GM12878 (cell line): Measurements from ENCODE around the gene UBTF. TPM values are rescaled to one million over a fixed set of nuclear protein-coding genes. Genes with fewer than 3 reads are reported as not detected.

Source experiments
- ASH2L ChIP-seq: fragments of 300-600, 200-600 bp; sonication (generic); IDR thresholded peaks from 2 replicates; pipeline ENCODE4 v1.6.1; 2017; ENCODE audit warnings: low read depth, mild to moderate bottlenecking, borderline replicate concordance
- MYC ChIP-seq: IDR thresholded peaks from 2 replicates; pipeline ENCODE4 v1.6.1; 2011; ENCODE audit warnings: mild to moderate bottlenecking, low read length, moderate library complexity, inconsistent platforms; ENCODE audit not compliant: insufficient read depth, insufficient replicate concordance, insufficient read length, severe bottlenecking
- PRDM15 ChIP-seq: fragments of 450-650 bp; formaldehyde crosslinking; IDR thresholded peaks from 2 replicates; pipeline ENCODE4 v1.4.0; 2020; ENCODE audit warnings: mild to moderate bottlenecking, moderate library complexity
- SMARCA5 ChIP-seq: fragments of 450-650 bp; IDR thresholded peaks from 2 replicates; pipeline ENCODE4 v1.6.1; 2017; ENCODE audit warnings: mild to moderate bottlenecking
- SRF ChIP-seq, 2 experiments: IDR thresholded peaks; 2 replicates each; pipeline ENCODE4 v1.6.1; 2011; ENCODE audit warnings: low read depth in 2 of 2, low read length in 2 of 2, mild to moderate bottlenecking in 1 of 2, moderate library complexity in 1 of 2
- ZNF217 ChIP-seq: fragments of 450-650 bp; IDR thresholded peaks from 2 replicates; pipeline ENCODE4 v1.6.1; 2017; ENCODE audit warnings: antibody characterized with exemption, mild to moderate bottlenecking
- polyA plus RNA-seq, 11 experiments: library from polyadenylated mRNA; depleted of rRNA in 4 of 11; unstranded in 6 of 11; stranded (reverse) in 5 of 11; fragments of >200 nt; fragmentation: Nextera tagmentation in 4 of 11; fragmentation: Illumina TruSeq in 1 of 11; extraction: Ambion mirVana in 4 of 11; extraction: Trizol in 1 of 11; gene quantifications; 1 replicate in 1 of 11; 2 replicates in 10 of 11; pipeline versions ENCODE4 v1.2.1 to v1.2.3, GENCODE V29; 2011 to 2016; ENCODE audit warnings: inconsistent platforms in 2 of 11, missing spikeins in 2 of 11, low read depth in 1 of 11
- total RNA-seq, 4 experiments: library from RNA; depleted of rRNA in 3 of 4; stranded (reverse); fragments of >200 nt in 3 of 4; fragmentation: Illumina TruSeq in 1 of 4; extraction: Trizol in 1 of 4; gene quantifications; 2 replicates each; pipeline versions ENCODE4 v1.2.1 to v1.2.3, GENCODE V29; 2013 to 2021

UBTF gene
- total and polyA plus RNA-seq, 10 of the 15 experiments (the other 5 are each of a cell fraction or from before 2014, with no cell fraction given) = 2.2 to 124 (median 79.6) TPM

- TF ChIP-seq ZNF217 (no peak), MYC (peak; percentile 76), PRDM15 (CRISPR knock-in tag) (no peak), ASH2L (no peak), SRF (IDR thresholded peaks at IDR 0.05; ENCODE audit: low read depth in 2 of 2, low read length in 2 of 2) (peak in 1 of 2 experiments; percentile 55; a peak in 1 of 4 replicates), SMARCA5 (peak; percentile 99)
These were observed 8.9 kb downstream of the UBTF start (continued) for GRCh38 chr17:44210342-44211192.
